GM12878 (cell line): ENCODE data around the gene MUSTN1.

Experiments
- CHD2 ChIP-seq: IDR thresholded peaks from 2 replicates; pipeline ENCODE4 v1.6.1; 2011; ENCODE audit warnings: low read depth, low read length, improper control_type of control experiment, borderline replicate concordance
- CTCF ChIP-seq, 3 experiments: IDR thresholded peaks in 2 of 3; conservative IDR thresholded peaks in 1 of 3; 2 replicates each; pipeline ENCODE4 v1.5.1; 2011; ENCODE audit warnings: low read depth in 3 of 3, low read length in 3 of 3, mild to moderate bottlenecking in 3 of 3, control low read depth in 2 of 3, moderate library complexity in 2 of 3, inconsistent platforms in 1 of 3, mixed read lengths in 1 of 3; ENCODE audit not compliant: control insufficient read depth in 2 of 3, insufficient read depth in 1 of 3; ENCODE audit errors: extremely low read depth in 1 of 3
- EZH2 ChIP-seq: IDR thresholded peaks from 2 replicates; pipeline ENCODE4 v1.6.1; 2012; ENCODE audit warnings: low read depth, mild to moderate bottlenecking, control low read depth, inconsistent platforms, low read length, borderline replicate concordance; ENCODE audit not compliant: control insufficient read depth
- HDGF ChIP-seq: fragments of 450-650 bp; IDR thresholded peaks from 2 replicates; pipeline ENCODE4 v1.6.1; 2016; ENCODE audit warnings: antibody characterized with exemption
- NFYB ChIP-seq: IDR thresholded peaks from 2 replicates; pipeline ENCODE4 v1.6.1; 2011; ENCODE audit warnings: low read depth, mild to moderate bottlenecking, low read length, improper control_type of control experiment, moderate library complexity; ENCODE audit not compliant: insufficient read depth
- POLR2A ChIP-seq: IDR thresholded peaks from 2 replicates; pipeline ENCODE4 v1.6.1; 2011; ENCODE audit warnings: low read depth, mild to moderate bottlenecking, low read length
- SUZ12 ChIP-seq: fragments of 200-600 bp; sonication (generic); IDR thresholded peaks from one replicate; pipeline ENCODE4 v1.6.1; 2018; ENCODE audit warnings: antibody characterized with exemption, mild to moderate bottlenecking; ENCODE audit not compliant: unreplicated experiment
- TF ChIP-seq, protein P1 (sequence below): IDR thresholded peaks from 2 replicates; pipeline ENCODE4 v1.6.1; 2011; ENCODE audit warnings: mild to moderate bottlenecking, low read depth, low read length, moderate library complexity; ENCODE audit not compliant: insufficient replicate concordance
- TF ChIP-seq, protein P2 (sequence below): IDR thresholded peaks from 2 replicates; pipeline ENCODE4 v1.6.1; 2011; ENCODE audit warnings: borderline replicate concordance, low read depth, mild to moderate bottlenecking, moderate library complexity, mixed read lengths, low read length; ENCODE audit not compliant: insufficient read depth; ENCODE audit errors: extremely low read length

DNA sequence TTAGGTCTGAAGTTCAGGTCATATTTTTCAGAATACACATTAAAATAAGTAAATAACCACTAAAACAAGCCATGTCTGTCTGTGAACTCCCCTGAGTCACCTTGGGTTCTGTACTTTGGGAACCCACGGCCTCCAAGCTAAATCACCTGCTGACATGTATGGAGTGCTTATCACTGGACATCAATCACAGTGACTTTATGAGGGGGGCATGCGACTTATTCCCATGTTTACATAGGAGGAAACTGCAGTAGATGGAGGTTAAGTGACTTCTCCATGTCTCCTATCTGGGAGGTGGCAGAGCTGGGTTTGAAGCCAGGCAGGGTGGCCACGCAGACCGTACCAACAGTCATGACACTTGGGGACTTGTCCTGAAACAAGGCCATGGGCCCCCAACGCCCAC is 12.5 kb downstream of the MUSTN1 start:
- TF ChIP-seq CTCF (IDR thresholded peaks at IDR 0.05 in 2 of 3, conservative IDR thresholded peaks at IDR 0.05 in 1 of 3; ENCODE audit: control insufficient read depth in 2 of 3, extremely low read depth in 1 of 3, insufficient read depth in 1 of 3, low read depth in 3 of 3, low read length in 3 of 3) (no peak), POLR2A (no peak), CHD2 (no peak), SUZ12 (no peak), HDGF (no peak), EZH2 (no peak), NFYB (no peak)
- TF ChIP-seq, protein P1, sequence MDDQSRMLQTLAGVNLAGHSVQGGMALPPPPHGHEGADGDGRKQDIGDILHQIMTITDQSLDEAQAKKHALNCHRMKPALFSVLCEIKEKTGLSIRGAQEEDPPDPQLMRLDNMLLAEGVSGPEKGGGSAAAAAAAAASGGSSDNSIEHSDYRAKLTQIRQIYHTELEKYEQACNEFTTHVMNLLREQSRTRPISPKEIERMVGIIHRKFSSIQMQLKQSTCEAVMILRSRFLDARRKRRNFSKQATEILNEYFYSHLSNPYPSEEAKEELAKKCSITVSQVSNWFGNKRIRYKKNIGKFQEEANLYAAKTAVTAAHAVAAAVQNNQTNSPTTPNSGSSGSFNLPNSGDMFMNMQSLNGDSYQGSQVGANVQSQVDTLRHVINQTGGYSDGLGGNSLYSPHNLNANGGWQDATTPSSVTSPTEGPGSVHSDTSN = no peak
- TF ChIP-seq, protein P2, sequence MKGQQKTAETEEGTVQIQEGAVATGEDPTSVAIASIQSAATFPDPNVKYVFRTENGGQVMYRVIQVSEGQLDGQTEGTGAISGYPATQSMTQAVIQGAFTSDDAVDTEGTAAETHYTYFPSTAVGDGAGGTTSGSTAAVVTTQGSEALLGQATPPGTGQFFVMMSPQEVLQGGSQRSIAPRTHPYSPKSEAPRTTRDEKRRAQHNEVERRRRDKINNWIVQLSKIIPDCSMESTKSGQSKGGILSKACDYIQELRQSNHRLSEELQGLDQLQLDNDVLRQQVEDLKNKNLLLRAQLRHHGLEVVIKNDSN = no peak
